HFF-Myc (cell line): ENCODE results near the gene ZNF532.

Source experiments
- DNase-seq: peaks from one replicate; pipeline ENCODE4 v3.0.0-alpha.2; 2011; ENCODE audit warnings: low read depth; ENCODE audit errors: extremely low read depth
- H3K4me3 ChIP-seq: replicated peaks from 2 replicates; pipeline ENCODE4 v1.5.1; 2011; ENCODE audit warnings: low read depth, mild to moderate bottlenecking, control low read depth, low read length
- CTCF ChIP-seq: IDR thresholded peaks from 2 replicates; pipeline ENCODE4 v1.5.1; 2012; ENCODE audit warnings: mild to moderate bottlenecking, low read depth, low read length, control low read depth; ENCODE audit errors: missing control alignments

The ZNF532 gene

GRCh38 chr18:58937071-58937886 is 72.6 kb downstream of the ZNF532 start:
- DNase-seq, result peak; percentile 42
- H3K4me3 ChIP-seq, result no peak overlapping the region
- no peak for TF ChIP-seq CTCF

GRCh38 chr18:58937887-58938267 is 73.2 kb downstream of the ZNF532 start:
- no peak overlapping the region for H3K4me3 ChIP-seq
- no peak for TF ChIP-seq CTCF
- no peak for DNase-seq

GRCh38 chr18:58941426-58942099 is 76.9 kb downstream of the ZNF532 start:
- DNase-seq, result no peak
- no peak for TF ChIP-seq CTCF
- H3K4me3 ChIP-seq, result no peak overlapping the region

GRCh38 chr18:58943896-58944295 is 79.2 kb downstream of the ZNF532 start:
- H3K4me3 ChIP-seq, result no peak overlapping the region
- no peak for DNase-seq
- TF ChIP-seq CTCF, result no peak

GRCh38 chr18:58947136-58947732 is 82.6 kb downstream of the ZNF532 start:
- DNase-seq, result no peak
- no peak overlapping the region for H3K4me3 ChIP-seq
- TF ChIP-seq CTCF, result no peak

- H3K4me3 ChIP-seq, result no peak overlapping the region
- TF ChIP-seq CTCF, result no peak
- DNase-seq, result no peak
These were observed 84.4 kb downstream of the ZNF532 start for GRCh38 chr18:58949031-58949430.
